ENCODE results near the gene CPEB3.

DNA sequence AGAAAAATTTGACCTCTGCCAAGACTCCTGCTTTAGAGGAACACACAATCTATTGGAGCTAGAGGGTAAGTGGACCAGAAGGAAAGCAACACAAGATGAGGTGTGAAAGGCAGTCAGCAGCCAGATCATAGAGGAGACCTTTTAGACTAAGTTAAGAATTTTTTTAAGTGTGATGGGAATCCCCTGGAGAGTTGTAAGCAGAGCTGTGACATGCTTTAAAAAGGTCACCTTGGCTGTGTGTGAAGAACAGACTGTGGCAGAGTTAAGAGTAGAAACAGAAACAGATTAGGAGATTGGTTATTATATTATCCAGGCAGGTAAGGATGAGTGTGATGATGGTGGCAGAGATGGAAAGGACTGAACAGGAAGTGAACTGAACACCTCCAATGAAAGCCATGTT is 23.5 kb downstream of the CPEB3 start:
- TF ChIP-seq, protein P1, sequence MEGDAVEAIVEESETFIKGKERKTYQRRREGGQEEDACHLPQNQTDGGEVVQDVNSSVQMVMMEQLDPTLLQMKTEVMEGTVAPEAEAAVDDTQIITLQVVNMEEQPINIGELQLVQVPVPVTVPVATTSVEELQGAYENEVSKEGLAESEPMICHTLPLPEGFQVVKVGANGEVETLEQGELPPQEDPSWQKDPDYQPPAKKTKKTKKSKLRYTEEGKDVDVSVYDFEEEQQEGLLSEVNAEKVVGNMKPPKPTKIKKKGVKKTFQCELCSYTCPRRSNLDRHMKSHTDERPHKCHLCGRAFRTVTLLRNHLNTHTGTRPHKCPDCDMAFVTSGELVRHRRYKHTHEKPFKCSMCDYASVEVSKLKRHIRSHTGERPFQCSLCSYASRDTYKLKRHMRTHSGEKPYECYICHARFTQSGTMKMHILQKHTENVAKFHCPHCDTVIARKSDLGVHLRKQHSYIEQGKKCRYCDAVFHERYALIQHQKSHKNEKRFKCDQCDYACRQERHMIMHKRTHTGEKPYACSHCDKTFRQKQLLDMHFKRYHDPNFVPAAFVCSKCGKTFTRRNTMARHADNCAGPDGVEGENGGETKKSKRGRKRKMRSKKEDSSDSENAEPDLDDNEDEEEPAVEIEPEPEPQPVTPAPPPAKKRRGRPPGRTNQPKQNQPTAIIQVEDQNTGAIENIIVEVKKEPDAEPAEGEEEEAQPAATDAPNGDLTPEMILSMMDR (IDR thresholded peaks at IDR 0.05) = no peak
- TF ChIP-seq ZFX (IDR thresholded peaks at IDR 0.05; ENCODE audit: borderline replicate concordance) = no peak
